ENCODE results near the gene RPS6KL1. TPM values are rescaled to one million over a fixed set of nuclear protein-coding genes. Genes with fewer than 3 reads are reported as not detected.

The RPS6KL1 gene
- total RNA-seq, 4 donors from 2014 or later = 0.83 to 1.7 (median 1.3) TPM

GRCh38 chr14:74917178-74917543 is 5.9 kb downstream of the RPS6KL1 start:
- H3K4me3 ChIP-seq = no peak overlapping the region
- H3K36me3 ChIP-seq = no peaks in the 10 kb centered on the region
- TF ChIP-seq CTCF (IDR thresholded peaks at IDR 0.05) = no peak
- no peak for TF ChIP-seq POLR2A (IDR thresholded peaks at IDR 0.05)
- intact Hi-C loops (cut with DNase I) = loop anchor here (10.0 kb wide), 1 partner anchor 168 kb away; no protein-coding TSS in a partner anchor
- no peaks in the 10 kb centered on the region for H3K9me3 ChIP-seq
- 46 to 54% methylated on average over 5 of the region's 5 CpGs for WGBS, 2 donors
- peaks cover 24 to 78% (median 52%) of the 10 kb centered on the region in 3 donors for H3K4me1 ChIP-seq
- H3K27ac ChIP-seq = peak overlapping the region in 3 of 4 donors; percentile 44 to 81 (median 64)
- no peaks in the 10 kb centered on the region for H3K27me3 ChIP-seq
- DNase-seq = no peak

- Histone ChIP-seq H3K27ac (peak overlapping the region in 2 of 4 donors; percentile 48 to 64), H3K27me3 (no peaks in the 10 kb centered on the region), H3K4me1 (peaks cover 24 to 91% (median 64%) of the 10 kb centered on the region in 3 donors), H3K4me3 (no peak overlapping the region), H3K36me3 (no peaks in the 10 kb centered on the region), H3K9me3 (no peaks in the 10 kb centered on the region)
- TF ChIP-seq CTCF (IDR thresholded peaks at IDR 0.05) = no peak
- TF ChIP-seq POLR2A (IDR thresholded peaks at IDR 0.05) = no peak
- 30 to 36% methylated on average over 4 to 7 of the region's 7 CpGs for WGBS, 2 donors
- no peak for DNase-seq
- intact Hi-C loops (cut with DNase I) = loop anchor here (10.0 kb wide), 1 partner anchor 169 kb away; no protein-coding TSS in a partner anchor
Observed at GRCh38 chr14:74915826-74916225, 7.2 kb downstream of the RPS6KL1 start.

GRCh38 chr14:74915426-74915825 is 7.6 kb downstream of the RPS6KL1 start:
- no peaks in the 10 kb centered on the region for H3K9me3 ChIP-seq
- H3K4me3 ChIP-seq = no peak overlapping the region
- no peaks in the 10 kb centered on the region for H3K36me3 ChIP-seq
- WGBS, 2 donors = 71 to 83% methylated on average over 4 of the region's 4 CpGs
- H3K27ac ChIP-seq = peak overlapping the region in 2 of 4 donors; percentile 48 to 64
- no peaks in the 10 kb centered on the region for H3K27me3 ChIP-seq
- intact Hi-C loops (cut with DNase I) = loop anchor here (10.0 kb wide), 1 partner anchor 169 kb away; no protein-coding TSS in a partner anchor
- peaks cover 24 to 95% (median 68%) of the 10 kb centered on the region in 3 donors for H3K4me1 ChIP-seq
- no peak for DNase-seq
- TF ChIP-seq CTCF (IDR thresholded peaks at IDR 0.05) (no peak), POLR2A (IDR thresholded peaks at IDR 0.05) (no peak)

- H3K9me3 ChIP-seq = no peaks in the 10 kb centered on the region
- H3K27ac ChIP-seq = peak overlapping the region; percentile 15 to 71 (median 56)
Observed at GRCh38 chr14:74913986-74914573, 9.0 kb downstream of the RPS6KL1 start.

More at GRCh38 chr14:74913986-74914573, 9.0 kb downstream of the RPS6KL1 start:
- Histone ChIP-seq H3K4me1 (peaks cover 24 to 91% (median 60%) of the 10 kb centered on the region in 3 donors), H3K4me3 (no peak overlapping the region), H3K36me3 (no peaks in the 10 kb centered on the region), H3K27me3 (no peaks in the 10 kb centered on the region)
- TF ChIP-seq CTCF (IDR thresholded peaks at IDR 0.05) = peak; percentile 35 to 78 (median 70)
- TF ChIP-seq POLR2A (IDR thresholded peaks at IDR 0.05) = no peak
- WGBS, 2 donors = 25 to 31% methylated on average over 4 to 5 of the region's 6 CpGs
- DNase-seq = no peak
- intact Hi-C loops (cut with DNase I) = loop anchor here (10.0 kb wide), 1 partner anchor 171 kb away; no protein-coding TSS in a partner anchor

All from esophagus squamous epithelium (tissue), 5 donors.